Measurements from ENCODE around the gene CBFB. TPM values are rescaled to one million over a fixed set of nuclear protein-coding genes. Genes with fewer than 3 reads are reported as not detected.
A peak's percentile ranks its signal among the peaks of the same experiment; 100 is the strongest.

The CBFB gene
- total RNA-seq, 1 donor from 2014 or later: 64.5 TPM

DNA sequence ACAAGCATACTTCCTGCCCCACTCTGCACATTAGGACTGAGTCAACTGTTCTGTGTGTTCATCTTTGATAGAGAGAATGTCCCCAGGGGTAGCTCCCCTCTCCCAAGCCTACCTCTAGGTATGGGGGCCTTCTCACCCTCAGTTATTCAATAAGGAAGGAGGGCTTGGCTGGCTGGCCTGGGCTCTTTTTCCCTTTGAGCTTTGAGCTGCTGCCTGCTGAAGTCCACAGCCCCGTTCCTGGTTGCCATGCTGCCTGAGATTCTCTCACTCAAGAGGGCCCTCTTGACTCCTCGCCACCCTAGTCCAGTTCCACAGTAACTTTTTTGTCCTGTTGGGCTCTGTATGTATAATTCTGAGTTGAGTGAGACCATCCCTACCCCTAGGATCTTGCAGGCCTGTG lies 116.8 kb downstream of the CBFB start:
- no peak overlapping the region for H3K4me3 ChIP-seq (ENCODE audit: low read depth, low read length)
- TF ChIP-seq, protein P1, sequence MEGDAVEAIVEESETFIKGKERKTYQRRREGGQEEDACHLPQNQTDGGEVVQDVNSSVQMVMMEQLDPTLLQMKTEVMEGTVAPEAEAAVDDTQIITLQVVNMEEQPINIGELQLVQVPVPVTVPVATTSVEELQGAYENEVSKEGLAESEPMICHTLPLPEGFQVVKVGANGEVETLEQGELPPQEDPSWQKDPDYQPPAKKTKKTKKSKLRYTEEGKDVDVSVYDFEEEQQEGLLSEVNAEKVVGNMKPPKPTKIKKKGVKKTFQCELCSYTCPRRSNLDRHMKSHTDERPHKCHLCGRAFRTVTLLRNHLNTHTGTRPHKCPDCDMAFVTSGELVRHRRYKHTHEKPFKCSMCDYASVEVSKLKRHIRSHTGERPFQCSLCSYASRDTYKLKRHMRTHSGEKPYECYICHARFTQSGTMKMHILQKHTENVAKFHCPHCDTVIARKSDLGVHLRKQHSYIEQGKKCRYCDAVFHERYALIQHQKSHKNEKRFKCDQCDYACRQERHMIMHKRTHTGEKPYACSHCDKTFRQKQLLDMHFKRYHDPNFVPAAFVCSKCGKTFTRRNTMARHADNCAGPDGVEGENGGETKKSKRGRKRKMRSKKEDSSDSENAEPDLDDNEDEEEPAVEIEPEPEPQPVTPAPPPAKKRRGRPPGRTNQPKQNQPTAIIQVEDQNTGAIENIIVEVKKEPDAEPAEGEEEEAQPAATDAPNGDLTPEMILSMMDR (IDR thresholded peaks at IDR 0.05; ENCODE audit: insufficient read depth, low read length, poor library complexity, severe bottlenecking): no peak
- no peak for DNase-seq (ENCODE audit: low read depth)
- peaks cover 4% of the 10 kb centered on the region for H3K36me3 ChIP-seq (ENCODE audit: control insufficient read depth, insufficient read depth, low read length)
- peaks cover 17% of the 10 kb centered on the region for H3K27me3 ChIP-seq (ENCODE audit: control insufficient read depth, insufficient read depth, low read length)

DNA sequence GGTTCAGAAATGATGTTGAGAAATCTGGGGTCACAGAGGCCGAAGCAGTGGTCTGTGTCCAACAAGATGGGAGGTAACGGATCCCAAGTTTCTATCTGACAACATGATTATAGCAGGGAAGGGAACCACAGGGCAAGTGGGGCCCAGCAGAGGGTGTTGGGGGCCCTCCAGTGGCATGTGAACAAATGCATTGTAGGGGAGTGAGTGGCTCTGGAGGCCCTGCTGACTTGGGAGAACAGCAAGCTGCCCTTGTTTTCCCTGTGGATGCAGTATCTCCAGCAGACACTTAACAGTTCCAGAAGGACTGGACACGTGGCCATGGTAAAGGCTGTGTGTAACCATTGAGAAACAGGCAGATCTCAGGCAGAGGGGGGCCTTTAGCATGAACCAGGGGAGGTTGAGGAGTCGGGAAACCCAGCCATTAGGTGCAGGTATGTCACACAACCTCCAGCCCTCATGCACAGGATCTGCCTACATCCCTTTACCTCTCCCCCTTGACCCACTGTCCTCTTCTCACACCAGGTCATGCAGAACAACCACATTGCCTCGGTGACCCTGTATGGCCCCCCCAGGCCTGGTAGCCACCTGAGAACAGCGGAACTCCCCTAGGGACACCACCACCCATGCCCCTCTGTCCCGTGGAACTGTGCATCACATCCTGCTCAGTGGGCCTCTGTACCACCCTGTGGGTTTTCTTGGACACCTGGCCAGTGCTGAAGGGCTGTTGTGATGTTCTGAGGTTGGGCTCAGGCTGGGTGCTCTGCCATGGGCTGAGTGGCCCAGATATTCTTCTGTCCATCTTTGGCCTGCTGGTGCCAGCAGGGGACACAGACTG lies 117.8 kb downstream of the CBFB start:
- H3K36me3 ChIP-seq (ENCODE audit: control insufficient read depth, insufficient read depth, low read length): peaks cover 4% of the 10 kb centered on the region

DNA sequence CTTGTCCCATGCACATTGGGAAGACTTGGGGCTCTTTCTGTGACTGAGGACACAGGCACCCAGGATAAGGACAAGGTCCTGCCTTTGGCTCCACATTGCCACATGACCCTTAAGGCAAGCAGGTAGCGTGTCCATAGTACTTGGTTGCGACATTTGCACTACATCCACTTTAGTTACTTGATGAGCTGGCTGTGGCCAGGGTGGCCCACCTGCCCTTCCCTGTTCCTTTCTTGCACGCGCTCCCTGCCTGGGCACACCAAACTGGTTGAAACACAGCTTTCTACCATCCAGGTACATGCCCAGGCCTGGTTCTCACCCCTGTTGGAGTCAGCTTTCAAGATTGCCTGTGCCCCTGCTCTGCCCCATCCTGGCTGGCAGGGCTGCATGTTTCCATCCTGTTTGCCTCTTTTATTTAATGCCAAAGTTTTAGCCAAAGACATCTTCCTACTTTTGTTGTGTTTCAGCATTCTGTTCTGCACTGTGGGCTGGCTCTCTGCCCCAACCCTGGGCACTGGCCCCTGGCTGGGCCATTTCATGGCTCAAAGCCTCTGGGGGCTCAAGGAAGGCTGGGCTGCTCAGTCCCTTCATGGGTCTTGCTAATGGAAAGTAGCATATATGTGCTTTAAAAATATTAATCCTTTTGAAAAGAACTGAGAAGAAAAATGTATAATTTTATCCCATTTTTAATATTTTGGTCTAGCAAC lies 118.6 kb downstream of the CBFB start:
- peaks cover 4% of the 10 kb centered on the region for H3K36me3 ChIP-seq (ENCODE audit: control insufficient read depth, insufficient read depth, low read length)

More for the DNA sequence above, 117.8 kb downstream of the CBFB start:
- H3K27me3 ChIP-seq (ENCODE audit: control insufficient read depth, insufficient read depth, low read length): peaks cover 19% of the 10 kb centered on the region
- DNase-seq (ENCODE audit: low read depth): no peak
- TF ChIP-seq, protein P1 (IDR thresholded peaks at IDR 0.05; ENCODE audit: insufficient read depth, low read length, poor library complexity, severe bottlenecking): peak; percentile 11
- H3K4me3 ChIP-seq (ENCODE audit: low read depth, low read length): no peak overlapping the region

GRCh38 chr16:67148221-67148620 lies 119.3 kb downstream of the CBFB start:
- peaks cover 23% of the 10 kb centered on the region for H3K27me3 ChIP-seq (ENCODE audit: control insufficient read depth, insufficient read depth, low read length)
- TF ChIP-seq, protein P1 (IDR thresholded peaks at IDR 0.05; ENCODE audit: insufficient read depth, low read length, poor library complexity, severe bottlenecking): no peak
- no peak for DNase-seq (ENCODE audit: low read depth)
- H3K36me3 ChIP-seq (ENCODE audit: control insufficient read depth, insufficient read depth, low read length): peaks cover 4% of the 10 kb centered on the region
- H3K4me3 ChIP-seq (ENCODE audit: low read depth, low read length): no peak overlapping the region

More for the DNA sequence above, 118.6 kb downstream of the CBFB start:
- H3K4me3 ChIP-seq (ENCODE audit: low read depth, low read length): no peak overlapping the region
- H3K27me3 ChIP-seq (ENCODE audit: control insufficient read depth, insufficient read depth, low read length): peaks cover 20% of the 10 kb centered on the region
- TF ChIP-seq, protein P1 (IDR thresholded peaks at IDR 0.05; ENCODE audit: insufficient read depth, low read length, poor library complexity, severe bottlenecking): no peak
- DNase-seq (ENCODE audit: low read depth): no peak

DNA sequence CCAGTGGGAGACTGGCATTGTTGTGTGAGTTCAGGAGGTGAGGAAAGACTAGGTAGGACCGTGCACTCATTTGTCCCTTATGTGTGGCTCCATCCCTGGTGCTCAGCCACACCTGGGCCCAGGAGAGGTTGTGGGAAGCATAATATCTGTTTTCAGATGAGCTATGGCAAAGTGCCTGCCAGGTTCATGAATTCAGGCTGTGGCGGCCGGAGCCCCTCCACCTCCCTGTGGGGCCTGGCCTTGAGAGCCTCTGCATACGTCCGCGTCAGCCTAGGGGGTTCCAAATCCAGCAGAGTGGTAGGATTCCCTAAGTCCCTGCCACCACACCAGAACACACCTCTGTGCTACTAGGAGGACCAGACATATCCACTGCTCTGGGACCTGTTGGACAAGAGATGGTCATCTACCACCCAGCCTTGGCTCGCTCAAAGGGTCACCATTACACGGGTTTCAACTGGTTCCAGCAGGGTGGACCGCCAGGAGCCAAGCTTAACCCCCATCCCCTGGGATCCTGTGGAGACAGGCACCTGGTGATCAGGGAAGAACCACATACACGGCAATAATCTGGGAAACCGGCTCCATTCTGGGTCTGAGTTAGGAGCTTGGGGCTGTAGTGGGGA lies 119.8 kb downstream of the CBFB start:
- TF ChIP-seq, protein P1 (IDR thresholded peaks at IDR 0.05; ENCODE audit: insufficient read depth, low read length, poor library complexity, severe bottlenecking): no peak
- Histone ChIP-seq H3K27me3 (ENCODE audit: control insufficient read depth, insufficient read depth, low read length) (peaks cover 23% of the 10 kb centered on the region), H3K36me3 (ENCODE audit: control insufficient read depth, insufficient read depth, low read length) (peaks cover 4% of the 10 kb centered on the region), H3K4me3 (ENCODE audit: low read depth, low read length) (no peak overlapping the region)
- DNase-seq (ENCODE audit: low read depth): no peak

Data from kidney epithelial cell (primary cell).